HepG2 (cell line): Measurements from ENCODE around the gene LZTFL1. TPM values are rescaled to one million over a fixed set of nuclear protein-coding genes. Genes with fewer than 3 reads are reported as not detected.

Source experiments
- ATAC-seq: fragments of 200-7000 bp; cut with Tn5 transposase; 3 replicates; pipeline ENCODE4 v1.9.1; 2020; ENCODE audit warnings: mild to moderate bottlenecking, moderate library complexity
- BruUV-seq: library from RNA; stranded (reverse); fragments of 400-500 nt; replicated peaks from 2 replicates; lab custom pipeline; 2021; lab: Mats Ljungman, UMichigan
- CTCF ChIA-PET: fragments of 300-600 bp; formaldehyde crosslinking; extraction: SDS; loops from one replicate; lab custom pipeline; 2021; ENCODE audit warnings: low total read pairs, inconsistent platforms, low intra/inter-chr PET ratio; lab: Yijun Ruan, JAX
- POLR2A ChIA-PET: fragments of 350-600 bp; sonication (Branson Sonifier 250); formaldehyde crosslinking; loops from one replicate; lab custom pipeline; 2020; ENCODE audit warnings: antibody characterized with exemption, inconsistent platforms; lab: Yijun Ruan, JAX
- DNase-seq: peaks from one replicate; pipeline ENCODE4 v3.0.0-alpha.2; 2015; ENCODE audit warnings: low spot score
- FAIRE-seq: peaks from 3 replicates; lab custom pipeline; 2011; peaks lifted over from hg19 to GRCh38; lab: Jason Lieb, UNC
- H2AFZ ChIP-seq: one replicate; pipeline ENCODE4 v1.6.1; 2011; ENCODE audit warnings: low read length, inconsistent platforms
- H3K27ac ChIP-seq: fragments of 300-600 bp; 3 replicates; pipeline ENCODE4 v1.8.0; 2011; ENCODE audit warnings: mixed run types, mild to moderate bottlenecking, mixed read lengths, low read length, inconsistent platforms; ENCODE audit not compliant: insufficient read depth; ENCODE audit errors: extremely low read length
- H3K27me3 ChIP-seq, 2 experiments: fragments of 200-600 bp in 1 of 2; 2 replicates in 1 of 2; 3 replicates in 1 of 2; pipeline versions ENCODE4 v1.6.0 to v1.8.0; 2011; ENCODE audit warnings: low read length in 2 of 2, mild to moderate bottlenecking in 2 of 2, moderate library complexity in 2 of 2, inconsistent platforms in 1 of 2; ENCODE audit not compliant: insufficient read depth in 2 of 2, control insufficient read depth in 1 of 2
- H3K36me3 ChIP-seq, 2 experiments: fragments of 200-600 bp in 1 of 2; replicated peaks in 1 of 2; 2 replicates in 1 of 2; 3 replicates in 1 of 2; pipeline versions ENCODE4 v1.5.1 to v1.8.0; 2011; ENCODE audit warnings: low read length in 2 of 2, inconsistent platforms in 1 of 2; ENCODE audit not compliant: insufficient read depth in 2 of 2, control insufficient read depth in 1 of 2
- H3K4me1 ChIP-seq: 2 replicates; pipeline ENCODE4 v1.5.1; 2012; ENCODE audit warnings: low read length, inconsistent platforms; ENCODE audit not compliant: insufficient read depth
- H3K4me2 ChIP-seq: 2 replicates; pipeline ENCODE4 v1.6.0; 2011; ENCODE audit warnings: low read depth, low read length, inconsistent platforms
- H3K4me3 ChIP-seq, 3 experiments: fragments of 200-600 bp in 1 of 3; sonication (generic), shearing (Covaris generic) in 1 of 3; replicated peaks in 1 of 3; 2 replicates each; pipeline ENCODE4 v1.5.1; 2011 to 2016; ENCODE audit warnings: low read length in 3 of 3, inconsistent platforms in 2 of 3, low read depth in 2 of 3, mild to moderate bottlenecking in 2 of 3, control low read depth in 1 of 3, mixed read lengths in 1 of 3; ENCODE audit not compliant: insufficient read depth in 1 of 3
- H3K79me2 ChIP-seq: one replicate; pipeline ENCODE4 v1.6.1; 2011; ENCODE audit warnings: low read length, inconsistent platforms; ENCODE audit not compliant: insufficient read depth
- H3K9ac ChIP-seq: 2 replicates; pipeline ENCODE4 v1.6.0; 2011; ENCODE audit warnings: mild to moderate bottlenecking, low read depth, low read length, inconsistent platforms; ENCODE audit not compliant: insufficient read depth
- H3K9me3 ChIP-seq: 2 replicates; pipeline ENCODE4 v1.5.1; 2012; ENCODE audit warnings: mild to moderate bottlenecking, low read length
- H4K20me1 ChIP-seq: 2 replicates; pipeline ENCODE4 v1.6.0; 2011; ENCODE audit warnings: inconsistent platforms, mild to moderate bottlenecking, low read length, moderate library complexity; ENCODE audit not compliant: insufficient read depth
- BRD4 ChIP-seq: sonication (generic); formaldehyde crosslinking; IDR thresholded peaks from 2 replicates; pipeline ENCODE4 v1.4.0; 2020; ENCODE audit warnings: missing genetic modification reagents
- E2F5 ChIP-seq: sonication (generic); formaldehyde crosslinking; conservative IDR thresholded peaks from 2 replicates; pipeline ENCODE4 v1.4.0; 2020; ENCODE audit warnings: missing genetic modification reagents
- HMGA1 ChIP-seq: sonication (generic); formaldehyde crosslinking; conservative IDR thresholded peaks from 2 replicates; pipeline ENCODE4 v1.4.0; 2020; ENCODE audit warnings: missing genetic modification reagents
- JDP2 ChIP-seq: sonication (generic); formaldehyde crosslinking; IDR thresholded peaks from 2 replicates; pipeline ENCODE4 v1.8.1; 2022; ENCODE audit warnings: missing genetic modification reagents, borderline replicate concordance
- KDM1A ChIP-seq: IDR thresholded peaks from 2 replicates; pipeline ENCODE4 v1.6.1; 2016; ENCODE audit warnings: missing compliant biosample characterization
- KLF11 ChIP-seq: IDR thresholded peaks from 2 replicates; pipeline ENCODE4 v1.6.1; 2016; ENCODE audit warnings: missing compliant biosample characterization
- KLF13 ChIP-seq: sonication (generic); formaldehyde crosslinking; IDR thresholded peaks from 2 replicates; pipeline ENCODE4 v1.4.0; 2020; ENCODE audit warnings: mild to moderate bottlenecking, missing genetic modification reagents
- MIER2 ChIP-seq: IDR thresholded peaks from 2 replicates; pipeline ENCODE4 v1.6.1; 2016; ENCODE audit warnings: missing biosample characterization, missing genetic modification reagents
- RBAK ChIP-seq: sonication (generic); formaldehyde crosslinking; IDR thresholded peaks from 2 replicates; pipeline ENCODE4 v1.5.1; 2020; ENCODE audit warnings: mild to moderate bottlenecking, missing genetic modification reagents
- SCMH1 ChIP-seq: sonication (generic); formaldehyde crosslinking; IDR thresholded peaks from 2 replicates; pipeline ENCODE4 v1.9.0; 2021; ENCODE audit warnings: missing genetic modification reagents, mild to moderate bottlenecking, borderline replicate concordance
- TGIF2 ChIP-seq: IDR thresholded peaks from 2 replicates; pipeline ENCODE4 v1.6.1; 2016; ENCODE audit warnings: control low read depth, missing compliant biosample characterization
- ZBTB40 ChIP-seq, 2 experiments: fragments of 450-650 bp in 1 of 2; sonication (generic) in 1 of 2; formaldehyde crosslinking in 1 of 2; IDR thresholded peaks; 2 replicates each; pipeline versions ENCODE4 v1.6.1 to v1.8.0; 2016 to 2022; ENCODE audit warnings: antibody characterized with exemption in 1 of 2, mild to moderate bottlenecking in 1 of 2, missing genetic modification reagents in 1 of 2
- ZMYM3 ChIP-seq: sonication (generic); formaldehyde crosslinking; IDR thresholded peaks from 2 replicates; pipeline ENCODE4 v1.5.1; 2020; ENCODE audit warnings: mild to moderate bottlenecking, missing genetic modification reagents
- ZNF333 ChIP-seq: sonication (generic); formaldehyde crosslinking; IDR thresholded peaks from 2 replicates; pipeline ENCODE4 v1.4.0; 2020; ENCODE audit warnings: mild to moderate bottlenecking, missing genetic modification reagents, borderline replicate concordance
- ZNF570 ChIP-seq: sonication (generic); formaldehyde crosslinking; IDR thresholded peaks from 2 replicates; pipeline ENCODE4 v1.4.0; 2020; ENCODE audit warnings: mild to moderate bottlenecking, missing genetic modification reagents, borderline replicate concordance
- ZNF672 ChIP-seq: sonication (generic); formaldehyde crosslinking; IDR thresholded peaks from 2 replicates; pipeline ENCODE4 v1.8.1; 2022; ENCODE audit warnings: missing genetic modification reagents
- WGBS: methylation state at CpG from one replicate; pipeline ENCODE4 v1.1.6; 2017; ENCODE audit warnings: low lambda C conversion rate; 5-methylcytosine and 5-hydroxymethylcytosine counted together
- in situ Hi-C: cut with HindIII; loops from 2 replicates; pipeline ENCODE4 v1.10.0; 2017; ENCODE audit warnings: low pct_unique_long_range_greater_than_20kb; ENCODE audit not compliant: extremely low pct_ligation_motif_present
- intact Hi-C: fragments of 100-400 bp; cut with micrococcal nuclease; formaldehyde crosslinking; loops from one replicate; pipeline ENCODE4 v1.10.0; 2022; ENCODE audit not compliant: unreplicated experiment
- polyA plus RNA-seq, 8 experiments: library from polyadenylated mRNA; depleted of rRNA in 3 of 8; stranded (reverse) in 7 of 8; unstranded in 1 of 8; fragments of >200 nt; fragmentation: Illumina TruSeq in 4 of 8; extraction: Trizol in 4 of 8; gene quantifications; 2 replicates each; pipeline versions ENCODE4 v1.2.1 to v1.2.3, GENCODE V29; 2011 to 2016; ENCODE audit warnings: low read depth in 4 of 8, missing spikeins in 1 of 8, mixed read lengths in 1 of 8; ENCODE audit not compliant: insufficient read depth in 1 of 8
- total RNA-seq, 5 experiments: library from RNA; depleted of rRNA; stranded (reverse); fragments of >200 nt; fragmentation: Illumina TruSeq; extraction: Trizol; gene quantifications; 2 replicates each; pipeline ENCODE4 v1.2.3, GENCODE V29; 2016; ENCODE audit warnings: low read depth in 1 of 5

The LZTFL1 gene
- total and polyA plus RNA-seq, 2 of the 13 experiments (the other 11 are each of a cell fraction or from before 2014, with no cell fraction given): 16.6 to 17.2 TPM

- no peak overlapping the region for H2AFZ ChIP-seq
- no peak for TF ChIP-seq SCMH1
- TF ChIP-seq ZNF570 (CRISPR knock-in tag): no peak
- TF ChIP-seq E2F5 (CRISPR knock-in tag): no peak
- no peak for TF ChIP-seq ZMYM3 (CRISPR knock-in tag)
- no peak for TF ChIP-seq KLF13 (CRISPR knock-in tag)
- no peak for TF ChIP-seq MIER2 (CRISPR knock-in tag)
- TF ChIP-seq KLF11 (CRISPR knock-in tag): no peak
- no peak for TF ChIP-seq KDM1A
- TF ChIP-seq HMGA1 (CRISPR knock-in tag): no peak
- TF ChIP-seq BRD4 (CRISPR knock-in tag): no peak
- no peak for TF ChIP-seq ZNF333 (CRISPR knock-in tag)
- no peak for TF ChIP-seq JDP2 (CRISPR knock-in tag)
- TF ChIP-seq RBAK (CRISPR knock-in tag): no peak
- no peak for TF ChIP-seq ZNF672 (CRISPR knock-in tag)
- no peak for TF ChIP-seq TGIF2
- TF ChIP-seq ZBTB40 (IDR thresholded peaks at IDR 0.05): no peak
- no peak for TF ChIP-seq ZBTB40 (CRISPR knock-in tag; IDR thresholded peaks at IDR 0.05)
These were observed 17.1 kb upstream of the LZTFL1 start for GRCh38 chr3:45858809-45859543.

More at GRCh38 chr3:45858809-45859543, 17.1 kb upstream of the LZTFL1 start:
- Histone ChIP-seq H3K79me2 (no peaks in the 10 kb centered on the region), H3K9ac (no peak overlapping the region), H3K4me2 (no peak overlapping the region), H3K4me3 (no peak overlapping the region), H3K36me3 (no peaks in the 10 kb centered on the region), H3K4me1 (no peaks in the 10 kb centered on the region), H4K20me1 (no peaks in the 10 kb centered on the region), H3K9me3 (no peaks in the 10 kb centered on the region), H3K27ac (no peak overlapping the region), H3K27me3 (no peaks in the 10 kb centered on the region; a peak in 2 of 5 replicates)
- 39% methylated on average over 7 of the region's 7 CpGs for WGBS
- intact Hi-C loops: no loop called here
- CTCF ChIA-PET: no interaction called here
- FAIRE-seq (no peak), ATAC-seq (no peak), DNase-seq (no peak)
- no TSS peak for BruUV-seq
- in situ Hi-C loops: no loop called here
- POLR2A ChIA-PET: no interaction called here
